HG02852 (cell line): ENCODE data around the gene FYB2.
A peak's percentile ranks its signal among the peaks of the same experiment; 100 is the strongest.

ENCODE experiments used
- ATAC-seq: cut with Tn5 transposase; IDR thresholded peaks from one replicate; pipeline ENCODE4 v1.9.1; 2021; ENCODE audit warnings: mild to moderate bottlenecking, moderate library complexity; ENCODE audit not compliant: unreplicated experiment

The FYB2 gene

GRCh38 chr1:56719171-56719570 is 100.0 kb downstream of the FYB2 start:
- ATAC-seq, result no peak

DNA sequence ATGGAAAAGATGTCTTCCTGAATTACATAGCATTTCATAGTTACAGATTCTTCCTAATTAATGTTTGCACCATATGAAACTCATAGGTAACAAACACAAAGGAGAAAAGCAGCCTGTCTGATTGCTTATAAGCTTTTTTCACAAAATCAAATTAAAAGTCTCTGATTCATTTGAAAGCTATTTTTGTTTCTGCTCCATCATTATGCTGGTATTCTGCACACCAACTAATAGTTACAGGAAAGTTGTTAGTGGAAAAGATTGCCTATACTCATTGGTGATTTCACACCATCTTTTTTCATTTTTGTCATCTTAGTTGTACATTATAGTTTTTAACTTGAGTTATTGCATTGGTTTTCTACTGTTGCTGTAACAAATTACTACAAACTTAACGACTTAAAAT is 104.0 kb downstream of the FYB2 start:
- no peak for ATAC-seq

- no peak for ATAC-seq
Measured at GRCh38 chr1:56713112-56713511, 106.1 kb downstream of the FYB2 start.

- ATAC-seq, result no peak
Measured at GRCh38 chr1:56712150-56712549, 107.1 kb downstream of the FYB2 start.

DNA sequence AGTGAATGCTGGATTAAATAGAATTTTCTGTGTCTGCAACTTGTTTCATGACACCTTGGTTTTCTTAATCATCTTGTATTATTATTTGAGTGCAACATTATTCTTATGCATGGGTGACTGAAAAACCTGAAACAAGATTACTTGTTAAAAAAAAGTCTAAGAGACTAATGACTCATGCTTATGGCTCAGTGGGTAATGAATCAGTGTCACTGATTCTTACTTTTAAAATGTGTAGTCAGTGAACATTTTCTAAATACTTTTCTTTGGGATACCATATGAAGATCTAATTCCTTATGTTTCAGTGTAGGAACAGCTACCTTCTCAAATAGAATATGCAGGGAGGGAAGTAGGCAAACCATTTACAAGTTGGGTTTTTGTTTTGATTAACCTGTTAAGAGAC is 108.6 kb downstream of the FYB2 start:
- ATAC-seq, result no peak

DNA sequence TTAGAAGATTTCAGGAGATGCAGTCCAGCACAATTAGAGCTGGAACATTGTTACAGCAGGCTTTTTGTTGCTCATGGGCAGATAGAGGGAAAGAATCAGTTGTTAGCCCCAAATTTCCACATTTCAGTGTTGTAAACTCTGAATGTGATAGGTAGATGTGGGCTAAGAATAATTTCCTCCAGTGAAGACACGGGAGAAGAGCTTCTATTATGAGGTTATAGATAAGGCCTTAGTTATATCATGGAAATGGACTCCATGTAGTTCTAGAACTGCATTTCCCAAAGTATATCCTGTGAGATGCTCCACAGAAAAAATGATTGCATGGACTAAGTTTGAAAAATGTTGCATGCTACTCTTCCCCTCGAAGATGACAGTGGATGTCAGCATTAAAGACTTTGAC is 109.2 kb downstream of the FYB2 start:
- ATAC-seq, result no peak

- peak; percentile 44 for ATAC-seq
Measured at GRCh38 chr1:56709269-56709880, 109.8 kb downstream of the FYB2 start.

DNA sequence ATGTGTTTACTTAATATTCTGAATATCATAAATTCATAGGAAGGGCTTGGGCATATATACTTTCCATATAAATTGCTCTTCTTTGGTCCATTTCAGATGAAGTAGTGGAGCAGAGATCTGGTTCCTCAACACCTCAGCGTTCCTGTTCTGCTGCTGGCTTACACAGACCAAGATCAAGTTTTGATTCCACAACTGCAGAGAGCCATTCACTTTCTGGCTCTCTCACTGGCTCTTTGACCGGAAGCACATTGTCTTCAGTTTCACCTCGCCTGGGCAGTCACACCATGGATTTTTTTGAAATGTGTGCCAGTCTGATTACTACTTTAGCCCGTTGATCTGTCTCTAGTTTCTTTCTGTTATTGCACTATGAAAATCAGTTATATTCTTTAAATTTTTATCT is 111.8 kb downstream of the FYB2 start:
- no peak for ATAC-seq

GRCh38 chr1:56703747-56704146 is 115.5 kb downstream of the FYB2 start:
- ATAC-seq, result no peak

GRCh38 chr1:56696663-56697062 is 122.5 kb downstream of the FYB2 start:
- no peak for ATAC-seq

- ATAC-seq, result peak; percentile 87
Measured at GRCh38 chr1:56688522-56689026, 130.6 kb downstream of the FYB2 start.

DNA sequence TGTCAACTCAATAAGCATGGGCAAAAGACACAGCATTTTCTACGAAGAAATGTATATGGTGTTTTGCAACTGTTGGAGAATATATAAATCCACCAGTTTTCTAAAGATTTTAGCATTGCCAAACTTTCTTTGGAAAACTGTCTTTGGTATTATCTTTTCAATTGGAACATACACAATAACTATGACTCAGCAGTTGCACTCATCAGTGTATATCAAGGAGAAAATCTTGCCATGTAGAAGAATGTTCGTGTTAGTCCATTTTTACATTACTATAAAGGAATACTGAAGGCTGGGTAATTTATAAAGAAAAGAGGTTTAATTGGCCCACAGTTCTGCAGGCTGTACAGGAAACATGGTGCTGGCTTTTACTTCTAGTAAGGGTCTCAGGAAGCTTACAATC is 133.0 kb downstream of the FYB2 start:
- no peak for ATAC-seq

DNA sequence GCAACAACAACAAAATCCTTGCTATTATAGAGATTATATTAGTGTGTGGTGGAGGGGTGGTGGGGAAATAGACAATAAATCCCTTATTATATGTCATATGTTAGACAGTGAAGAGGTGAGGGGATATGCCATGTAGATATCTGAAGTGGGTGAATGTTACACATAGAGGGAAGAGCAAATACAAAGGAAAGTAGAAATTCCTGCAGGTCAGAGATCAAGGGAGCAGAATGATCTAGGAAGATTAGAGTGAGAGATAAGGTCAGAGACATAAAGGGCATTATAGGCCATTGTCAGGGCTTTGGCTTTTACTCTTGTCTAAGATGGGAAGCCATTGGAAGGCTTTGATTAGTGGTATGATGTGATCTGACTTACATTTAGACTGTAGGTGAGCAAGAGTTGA is 135.6 kb downstream of the FYB2 start:
- no peak for ATAC-seq

GRCh38 chr1:56676571-56677035 is 142.6 kb downstream of the FYB2 start:
- no peak for ATAC-seq

DNA sequence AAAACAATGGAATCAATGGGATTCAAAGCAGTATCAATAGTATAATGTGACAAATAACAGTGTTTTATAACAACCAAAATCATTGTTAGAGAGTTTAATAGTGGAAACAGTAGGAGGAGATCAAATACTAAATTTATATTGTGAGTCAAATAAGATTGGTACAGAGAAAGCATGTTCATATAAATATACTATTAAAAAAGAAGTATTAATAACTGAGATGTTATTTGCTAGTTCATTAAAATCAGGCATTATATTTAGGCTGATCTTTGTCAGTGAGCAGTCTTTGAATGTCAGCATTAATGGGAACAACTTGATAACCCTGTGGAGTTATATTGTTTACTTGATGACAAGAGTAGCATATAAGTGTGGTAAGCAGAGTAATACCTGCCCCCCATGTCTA is 143.4 kb downstream of the FYB2 start:
- no peak for ATAC-seq

GRCh38 chr1:56672579-56672978 is 146.6 kb downstream of the FYB2 start:
- no peak for ATAC-seq

DNA sequence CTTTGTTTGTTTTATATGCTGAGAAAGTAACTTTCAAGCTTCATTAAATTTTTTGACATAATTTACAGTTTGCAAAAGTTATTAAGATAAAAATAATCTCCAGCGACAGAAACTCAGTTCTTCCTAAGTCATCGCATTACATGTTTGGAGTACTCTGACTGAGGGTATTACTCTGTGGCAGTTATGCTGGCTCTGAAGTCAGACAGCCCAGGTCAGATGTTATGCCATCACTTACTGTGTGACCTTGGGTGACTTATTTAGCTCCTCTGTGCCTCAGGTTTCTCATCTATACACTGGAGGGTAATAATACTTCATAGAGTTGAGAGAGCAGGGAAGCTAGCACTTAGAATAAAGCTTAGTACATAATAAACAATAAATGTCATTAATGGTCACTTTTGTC is 147.7 kb downstream of the FYB2 start:
- ATAC-seq, result no peak

DNA sequence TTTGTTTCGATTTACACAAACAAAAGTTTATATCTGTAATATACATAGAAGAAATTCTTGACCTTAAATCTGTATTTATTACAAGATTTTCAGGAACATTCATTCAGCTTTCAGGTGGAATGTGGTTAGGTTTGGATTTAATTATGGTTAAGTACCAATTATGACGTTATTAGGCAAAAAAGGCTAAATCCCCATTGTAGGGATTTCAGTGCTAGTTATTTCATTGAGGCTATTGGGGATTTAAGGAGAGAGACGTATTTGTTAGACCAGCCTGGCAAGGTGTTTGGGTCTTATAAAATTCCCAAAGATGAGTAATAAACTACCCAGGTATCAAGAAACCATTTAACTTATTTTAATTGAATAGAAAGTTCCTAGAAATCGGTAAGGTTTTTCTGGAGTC is 148.1 kb downstream of the FYB2 start:
- no peak for ATAC-seq

DNA sequence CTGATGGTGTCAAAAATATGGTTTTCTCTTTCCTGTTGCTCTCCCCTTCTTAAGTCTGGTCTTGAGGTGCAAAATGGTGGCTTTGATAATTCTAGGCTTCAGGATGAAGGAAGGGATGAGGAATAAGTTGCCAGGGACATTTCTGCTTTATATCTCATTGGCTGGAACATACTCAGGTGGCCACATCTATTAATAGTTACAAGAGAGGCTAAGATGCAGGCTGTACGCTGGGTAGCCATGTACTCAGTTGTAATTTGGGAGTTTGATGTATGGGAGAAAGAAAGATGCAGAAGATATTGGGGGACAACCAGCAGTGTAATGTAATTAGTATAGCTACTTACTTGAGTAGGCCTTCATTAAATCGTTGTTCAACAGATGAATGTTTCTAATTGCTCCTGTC is 148.9 kb downstream of the FYB2 start:
- no peak for ATAC-seq
